HG03066 (cell line): Measurements from ENCODE around the gene INTS6.
"Not testable (repeated sequence)": the region's sequence is repeated elsewhere in the genome, so short reads cannot be mapped to it uniquely, and the experiment has no call there.

Experiments
- ATAC-seq: cut with Tn5 transposase; IDR thresholded peaks from one replicate; pipeline ENCODE4 v1.9.1; 2021; ENCODE audit warnings: low read depth; ENCODE audit not compliant: unreplicated experiment

The INTS6 gene

GRCh38 chr13:51419001-51419636, 33.7 kb downstream of the INTS6 start:
- ATAC-seq = peak; percentile 55

- ATAC-seq = no peak
Observed at GRCh38 chr13:51417716-51418115, 35.1 kb downstream of the INTS6 start.

GRCh38 chr13:51416107-51416506, 36.7 kb downstream of the INTS6 start:
- ATAC-seq = peak; percentile 63

- ATAC-seq = not testable (repeated sequence)
Observed at GRCh38 chr13:51415339-51415738, 37.5 kb downstream of the INTS6 start.

GRCh38 chr13:51412431-51412830, 40.4 kb downstream of the INTS6 start:
- ATAC-seq = no peak

GRCh38 chr13:51405176-51405575, 47.7 kb downstream of the INTS6 start:
- ATAC-seq = no peak

- no peak for ATAC-seq
Observed at GRCh38 chr13:51397262-51397941, 55.4 kb downstream of the INTS6 start.

- peak; percentile 44 for ATAC-seq
Observed at GRCh38 chr13:51396352-51396751, 56.5 kb downstream of the INTS6 start.

GRCh38 chr13:51394724-51395123, 58.1 kb downstream of the INTS6 start:
- no peak for ATAC-seq

- no peak for ATAC-seq
Observed at GRCh38 chr13:51385114-51385513, 67.7 kb downstream of the INTS6 start.

- no peak for ATAC-seq
Observed at GRCh38 chr13:51380269-51380668, 72.6 kb downstream of the INTS6 start.

GRCh38 chr13:51373451-51373850, 79.4 kb downstream of the INTS6 start:
- ATAC-seq = no peak

GRCh38 chr13:51371768-51372399, 81.0 kb downstream of the INTS6 start:
- ATAC-seq = no peak

- ATAC-seq = no peak
Observed at GRCh38 chr13:51370811-51371210, 82.0 kb downstream of the INTS6 start.

- ATAC-seq = no peak
Observed at GRCh38 chr13:51370116-51370515, 82.7 kb downstream of the INTS6 start.

- no peak for ATAC-seq
Observed at GRCh38 chr13:51364404-51365008, 88.3 kb downstream of the INTS6 start.

GRCh38 chr13:51363625-51364024, 89.2 kb downstream of the INTS6 start:
- no peak for ATAC-seq

GRCh38 chr13:51361106-51361505, 91.7 kb downstream of the INTS6 start:
- no peak for ATAC-seq

GRCh38 chr13:51360489-51360888, 92.3 kb downstream of the INTS6 start:
- no peak for ATAC-seq

- ATAC-seq = no peak
Observed at GRCh38 chr13:51359352-51359751, 93.5 kb downstream of the INTS6 start.

GRCh38 chr13:51357928-51358595, 94.8 kb downstream of the INTS6 start:
- no peak for ATAC-seq
